Body of pancreas (tissue), 4 donors: ENCODE measurements around the gene PPP1R9A.

Source experiments
- POLR2A ChIP-seq, 3 donors: fragments of 450-650 bp; IDR thresholded peaks; one replicate each; pipeline ENCODE4 v1.6.1; 2016; ENCODE audit warnings: antibody characterized with exemption in 3 of 3, mild to moderate bottlenecking in 2 of 3
- TF ChIP-seq, protein P1 (sequence below), 7 experiments: fragments of 450-650 bp in 4 of 7; fragments of 200-600 bp in 3 of 7; sonication (generic) in 3 of 7; IDR thresholded peaks; one replicate each; pipeline ENCODE4 v1.5.1; 2016 to 2019; ENCODE audit warnings: antibody characterized with exemption in 7 of 7

DNA sequence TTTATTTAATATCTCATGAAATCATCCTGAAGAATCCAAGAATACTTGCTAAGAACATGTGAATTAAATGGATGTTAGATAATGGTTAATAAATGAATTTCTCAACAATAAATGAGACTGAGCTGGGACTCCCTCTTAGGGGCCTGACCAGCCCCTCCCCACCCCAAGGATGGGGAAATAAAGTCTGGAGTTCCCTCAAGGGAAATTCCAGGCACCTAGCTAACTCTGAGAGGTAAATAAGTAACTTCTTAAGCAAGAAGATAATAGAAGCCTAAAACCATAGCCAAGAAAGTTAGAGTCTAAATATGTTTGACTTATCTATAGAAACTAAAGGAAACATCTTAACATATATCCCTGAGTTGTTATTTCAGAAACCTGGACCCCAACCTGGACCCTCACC lies 32.2 kb upstream of the PPP1R9A start:
- TF ChIP-seq, protein P1, sequence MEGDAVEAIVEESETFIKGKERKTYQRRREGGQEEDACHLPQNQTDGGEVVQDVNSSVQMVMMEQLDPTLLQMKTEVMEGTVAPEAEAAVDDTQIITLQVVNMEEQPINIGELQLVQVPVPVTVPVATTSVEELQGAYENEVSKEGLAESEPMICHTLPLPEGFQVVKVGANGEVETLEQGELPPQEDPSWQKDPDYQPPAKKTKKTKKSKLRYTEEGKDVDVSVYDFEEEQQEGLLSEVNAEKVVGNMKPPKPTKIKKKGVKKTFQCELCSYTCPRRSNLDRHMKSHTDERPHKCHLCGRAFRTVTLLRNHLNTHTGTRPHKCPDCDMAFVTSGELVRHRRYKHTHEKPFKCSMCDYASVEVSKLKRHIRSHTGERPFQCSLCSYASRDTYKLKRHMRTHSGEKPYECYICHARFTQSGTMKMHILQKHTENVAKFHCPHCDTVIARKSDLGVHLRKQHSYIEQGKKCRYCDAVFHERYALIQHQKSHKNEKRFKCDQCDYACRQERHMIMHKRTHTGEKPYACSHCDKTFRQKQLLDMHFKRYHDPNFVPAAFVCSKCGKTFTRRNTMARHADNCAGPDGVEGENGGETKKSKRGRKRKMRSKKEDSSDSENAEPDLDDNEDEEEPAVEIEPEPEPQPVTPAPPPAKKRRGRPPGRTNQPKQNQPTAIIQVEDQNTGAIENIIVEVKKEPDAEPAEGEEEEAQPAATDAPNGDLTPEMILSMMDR (IDR thresholded peaks at IDR 0.05) = no peak
- TF ChIP-seq POLR2A (IDR thresholded peaks at IDR 0.05) = no peak
